NT2/D1 (cell line): ENCODE data around the gene NLRC5.
"Not testable (repeated sequence)": the region's sequence is repeated elsewhere in the genome, so short reads cannot be mapped to it uniquely, and the experiment has no call there.

Experiments used
- DNase-seq: peaks from one replicate; pipeline ENCODE4 v3.0.0-alpha.2; 2011; ENCODE audit warnings: low read depth, low spot score
- H3K27me3 ChIP-seq: 2 replicates; pipeline ENCODE4 v1.6.0; 2011; ENCODE audit warnings: mild to moderate bottlenecking; ENCODE audit not compliant: insufficient read length, insufficient read depth
- H3K36me3 ChIP-seq: 2 replicates; pipeline ENCODE4 v1.6.1; 2011; ENCODE audit warnings: mild to moderate bottlenecking, low read length, mixed read lengths; ENCODE audit not compliant: insufficient read depth, insufficient read length
- H3K4me1 ChIP-seq: 2 replicates; pipeline ENCODE4 v1.5.1; 2011; ENCODE audit not compliant: insufficient read depth, insufficient read length
- H3K4me3 ChIP-seq: 2 replicates; pipeline ENCODE4 v1.5.1; 2011; ENCODE audit warnings: low read depth; ENCODE audit not compliant: insufficient read length
- H3K9ac ChIP-seq: 2 replicates; pipeline ENCODE4 v1.6.0; 2011; ENCODE audit warnings: low read depth; ENCODE audit not compliant: insufficient read length
- H3K9me3 ChIP-seq: 2 replicates; pipeline ENCODE4 v1.5.1; 2011; ENCODE audit warnings: mild to moderate bottlenecking, low read length; ENCODE audit not compliant: insufficient read depth
- SUZ12 ChIP-seq: IDR thresholded peaks from 2 replicates; pipeline ENCODE4 v1.6.1; 2011; ENCODE audit not compliant: insufficient read length, insufficient read depth; ENCODE audit errors: extremely low read depth
- YY1 ChIP-seq: IDR thresholded peaks from 2 replicates; pipeline ENCODE4 v1.6.1; 2011; ENCODE audit not compliant: insufficient read length, insufficient read depth
- ZNF274 ChIP-seq: IDR thresholded peaks from 2 replicates; pipeline ENCODE4 v1.6.1; 2011; ENCODE audit warnings: mild to moderate bottlenecking, low read depth, low read length

The NLRC5 gene

GRCh38 chr16:57067347-57067746 is 78.0 kb downstream of the NLRC5 start:
- no peak for DNase-seq
- H3K4me1 ChIP-seq, result peaks cover 5% of the 10 kb centered on the region
- no peaks in the 10 kb centered on the region for H3K36me3 ChIP-seq
- no peaks in the 10 kb centered on the region for H3K27me3 ChIP-seq
- H3K4me3 ChIP-seq, result no peak overlapping the region
- TF ChIP-seq ZNF274 (no peak), SUZ12 (no peak), YY1 (no peak)
- no peak overlapping the region for H3K9ac ChIP-seq
- H3K9me3 ChIP-seq, result no peaks in the 10 kb centered on the region

- H3K36me3 ChIP-seq, result no peaks in the 10 kb centered on the region
Observed at GRCh38 chr16:57069053-57069452, 79.7 kb downstream of the NLRC5 start.

GRCh38 chr16:57069635-57070370 is 80.4 kb downstream of the NLRC5 start:
- DNase-seq, result no peak
- H3K4me3 ChIP-seq, result no peak overlapping the region
- no peaks in the 10 kb centered on the region for H3K9me3 ChIP-seq
- TF ChIP-seq SUZ12 (no peak), YY1 (no peak), ZNF274 (no peak)
- H3K36me3 ChIP-seq, result no peaks in the 10 kb centered on the region
- no peaks in the 10 kb centered on the region for H3K27me3 ChIP-seq
- H3K4me1 ChIP-seq, result peaks cover 5% of the 10 kb centered on the region
- H3K9ac ChIP-seq, result no peak overlapping the region

More at GRCh38 chr16:57069053-57069452, 79.7 kb downstream of the NLRC5 start:
- no peak for DNase-seq
- Histone ChIP-seq H3K9me3 (no peaks in the 10 kb centered on the region), H3K4me1 (peaks cover 5% of the 10 kb centered on the region), H3K9ac (no peak overlapping the region), H3K4me3 (no peak overlapping the region), H3K27me3 (no peaks in the 10 kb centered on the region)
- no peak for TF ChIP-seq YY1
- TF ChIP-seq ZNF274, result no peak
- no peak for TF ChIP-seq SUZ12

- Histone ChIP-seq H3K36me3 (no peaks in the 10 kb centered on the region), H3K9me3 (no peaks in the 10 kb centered on the region), H3K4me1 (peaks cover 5% of the 10 kb centered on the region), H3K27me3 (no peaks in the 10 kb centered on the region), H3K4me3 (no peak overlapping the region), H3K9ac (no peak overlapping the region)
- TF ChIP-seq YY1, result no peak
- TF ChIP-seq SUZ12, result no peak
- TF ChIP-seq ZNF274, result no peak
- DNase-seq, result no peak
Observed at GRCh38 chr16:57070424-57070823, 81.1 kb downstream of the NLRC5 start.

- not testable (repeated sequence) for H3K4me3 ChIP-seq, DNase-seq, H3K4me1 ChIP-seq, H3K27me3 ChIP-seq, H3K36me3 ChIP-seq, H3K9ac ChIP-seq, H3K9me3 ChIP-seq
Observed at GRCh38 chr16:57071081-57071732, 81.8 kb downstream of the NLRC5 start.

- TF ChIP-seq YY1, result no peak
- no peak for TF ChIP-seq ZNF274
- TF ChIP-seq SUZ12, result no peak
- no peak for DNase-seq
- Histone ChIP-seq H3K9me3 (no peaks in the 10 kb centered on the region), H3K27me3 (no peaks in the 10 kb centered on the region), H3K9ac (no peak overlapping the region), H3K36me3 (no peaks in the 10 kb centered on the region), H3K4me1 (peaks cover 5% of the 10 kb centered on the region), H3K4me3 (no peak overlapping the region)
Observed at GRCh38 chr16:57071831-57072582, 82.7 kb downstream of the NLRC5 start.

GRCh38 chr16:57072616-57073275 is 83.4 kb downstream of the NLRC5 start:
- no peak for DNase-seq
- no peaks in the 10 kb centered on the region for H3K9me3 ChIP-seq
- no peaks in the 10 kb centered on the region for H3K36me3 ChIP-seq
- no peak overlapping the region for H3K9ac ChIP-seq
- H3K4me1 ChIP-seq, result peaks cover 5% of the 10 kb centered on the region
- no peaks in the 10 kb centered on the region for H3K27me3 ChIP-seq
- TF ChIP-seq SUZ12 (no peak), ZNF274 (no peak), YY1 (no peak)
- no peak overlapping the region for H3K4me3 ChIP-seq
